Stimulated activated naive CD8-positive, alpha-beta T cell treated with anti-CD3 and anti-CD28 coated beads, Interleukin-15, Interleukin-2, amounts not matched to agents 100 U/mL and 50 U/mL, for 24 hours (primary cell): ENCODE measurements around the gene LVRN.

Experiments
- ATAC-seq: fragments of 150-1000 bp; cut with Tn5 transposase; one replicate; pipeline ENCODE4 v1.10.0; 2021
- DNase-seq: peaks from one replicate; pipeline ENCODE4 v3.0.0; 2021

The LVRN gene

GRCh38 chr5:116023619-116024018, 61.3 kb downstream of the LVRN start:
- ATAC-seq (no peak), DNase-seq (no peak)

- ATAC-seq (no peak), DNase-seq (no peak)
Observed at GRCh38 chr5:116025866-116026265, 63.6 kb downstream of the LVRN start.

- DNase-seq, result no peak
- ATAC-seq, result peak; percentile 66
Observed at GRCh38 chr5:116032094-116032517, 69.8 kb downstream of the LVRN start, which contains the start of gene ARL14EPL. Gene ARL14EPL (plus strand): TSS chr5:116032472. CDS start chr5:116051466, 18,994 bp downstream.

GRCh38 chr5:116032991-116033390, 70.7 kb downstream of the LVRN start:
- no peak for DNase-seq
- ATAC-seq, result no peak

GRCh38 chr5:116035123-116035522, 72.8 kb downstream of the LVRN start:
- ATAC-seq, result no peak
- DNase-seq, result no peak

- no peak for ATAC-seq
- no peak for DNase-seq
Observed at GRCh38 chr5:116037236-116037822, 75.1 kb downstream of the LVRN start.

GRCh38 chr5:116038817-116039216, 76.5 kb downstream of the LVRN start:
- peak; percentile 19 for ATAC-seq
- DNase-seq, result peak; percentile 7

GRCh38 chr5:116042375-116042774, 80.1 kb downstream of the LVRN start:
- no peak for ATAC-seq

GRCh38 chr5:116044073-116044472, 81.8 kb downstream of the LVRN start:
- no peak for DNase-seq
- ATAC-seq, result no peak

More at GRCh38 chr5:116042375-116042774, 80.1 kb downstream of the LVRN start:
- no peak for DNase-seq

GRCh38 chr5:116045821-116046220, 83.5 kb downstream of the LVRN start:
- no peak for ATAC-seq
- no peak for DNase-seq

GRCh38 chr5:116046261-116046660, 84.0 kb downstream of the LVRN start:
- DNase-seq, result no peak
- no peak for ATAC-seq

GRCh38 chr5:116046823-116047222, 84.5 kb downstream of the LVRN start:
- no peak for DNase-seq
- ATAC-seq, result no peak

GRCh38 chr5:116058346-116058936, 96.2 kb downstream of the LVRN start:
- no peak for DNase-seq
- no peak for ATAC-seq

GRCh38 chr5:116062352-116062751, 100.1 kb downstream of the LVRN start:
- DNase-seq (no peak), ATAC-seq (no peak)

GRCh38 chr5:116063950-116064349, 101.7 kb downstream of the LVRN start:
- DNase-seq (no peak), ATAC-seq (no peak)

- ATAC-seq, result no peak
Observed at GRCh38 chr5:116068028-116068632, 105.9 kb downstream of the LVRN start.

GRCh38 chr5:116071211-116071610, 108.9 kb downstream of the LVRN start:
- DNase-seq, result no peak
- ATAC-seq, result no peak

More at GRCh38 chr5:116068028-116068632, 105.9 kb downstream of the LVRN start:
- peak; percentile 35 for DNase-seq

- ATAC-seq, result peak; percentile 36
- DNase-seq, result peak; percentile 23
Observed at GRCh38 chr5:116075191-116075831, 113.0 kb downstream of the LVRN start.

- ATAC-seq, result peak; percentile 93
- DNase-seq, result peak; percentile 24
Observed at GRCh38 chr5:116076496-116076895, 114.2 kb downstream of the LVRN start.
